HG02798 (cell line): ENCODE data around the gene FRMPD4.

Experiments used
- ATAC-seq: cut with Tn5 transposase; IDR thresholded peaks from one replicate; pipeline ENCODE4 v1.9.1; 2021; ENCODE audit warnings: mild to moderate bottlenecking; ENCODE audit not compliant: unreplicated experiment, poor library complexity

The FRMPD4 gene

DNA sequence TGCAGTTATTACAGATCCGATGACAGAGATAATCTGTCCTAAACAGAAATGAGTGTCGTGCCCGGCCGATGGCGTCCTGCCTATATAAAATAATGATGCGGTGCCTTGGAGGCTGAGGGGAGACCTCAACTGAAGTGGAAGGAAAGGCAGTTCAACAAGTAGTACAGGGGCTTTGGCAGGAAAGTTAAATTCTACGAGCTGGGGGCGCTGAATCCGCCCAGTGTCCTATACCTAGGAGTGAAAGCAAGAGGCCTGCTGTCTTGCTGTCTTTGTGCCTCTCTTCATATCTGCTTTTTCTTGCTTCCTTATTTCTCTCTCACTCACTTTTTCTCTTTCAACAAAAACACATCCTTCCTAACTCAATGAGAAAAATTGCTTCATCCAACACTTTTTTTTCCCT is 570.8 kb downstream of the FRMPD4 start:
- ATAC-seq = peak; percentile 38

DNA sequence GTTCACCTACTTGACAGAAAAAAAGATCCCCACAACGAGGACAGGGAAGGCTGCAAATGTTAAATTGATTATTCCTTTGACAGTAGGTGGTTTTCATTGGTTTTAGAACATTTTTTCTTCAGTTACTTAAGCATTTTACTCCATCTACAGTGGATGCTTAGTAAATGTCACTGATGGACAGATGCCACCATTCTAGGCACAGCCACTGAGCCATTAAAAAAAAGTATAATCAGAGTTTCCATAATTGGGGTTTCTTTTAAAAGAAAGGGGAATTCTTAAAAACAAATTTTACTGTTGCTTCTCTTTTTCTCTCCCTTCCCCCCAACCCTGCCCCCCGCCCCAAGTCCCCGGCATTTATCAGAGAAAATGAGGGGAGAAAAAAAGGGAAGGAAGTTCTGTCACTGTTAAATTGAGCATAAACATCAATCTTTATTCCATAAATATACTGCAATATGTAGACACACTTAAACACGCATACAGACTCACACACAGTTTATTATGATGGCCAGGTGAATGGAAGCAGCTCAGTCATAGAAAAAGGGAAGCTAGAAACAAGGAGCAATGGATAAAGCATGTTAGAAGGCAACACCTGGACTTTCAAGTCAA is 573.3 kb downstream of the FRMPD4 start:
- no peak for ATAC-seq

- no peak for ATAC-seq
Measured at GRCh38 chrX:12716574-12716973, 578.3 kb downstream of the FRMPD4 start.

GRCh38 chrX:12719837-12720236 is 581.6 kb downstream of the FRMPD4 start:
- ATAC-seq = no peak

DNA sequence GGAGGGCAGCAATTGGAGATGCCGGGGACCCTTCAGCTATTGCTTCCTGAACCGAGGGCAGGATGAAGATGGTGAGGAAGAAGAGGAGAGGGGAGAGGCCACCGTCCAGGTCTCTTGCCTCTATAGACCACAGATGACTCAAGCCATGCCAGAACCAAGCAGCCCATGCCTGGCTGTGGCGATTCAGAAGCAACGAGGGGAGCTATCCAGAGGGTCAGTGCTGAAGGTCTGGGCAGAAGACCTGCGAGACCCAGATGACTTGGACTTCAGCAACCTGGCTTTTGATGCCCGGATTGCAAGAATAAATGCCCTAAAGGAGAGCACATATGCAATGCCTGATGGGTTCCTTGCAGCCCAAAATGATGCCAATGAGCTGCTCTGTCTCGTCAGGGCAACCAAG is 582.8 kb downstream of the FRMPD4 start:
- no peak for ATAC-seq

DNA sequence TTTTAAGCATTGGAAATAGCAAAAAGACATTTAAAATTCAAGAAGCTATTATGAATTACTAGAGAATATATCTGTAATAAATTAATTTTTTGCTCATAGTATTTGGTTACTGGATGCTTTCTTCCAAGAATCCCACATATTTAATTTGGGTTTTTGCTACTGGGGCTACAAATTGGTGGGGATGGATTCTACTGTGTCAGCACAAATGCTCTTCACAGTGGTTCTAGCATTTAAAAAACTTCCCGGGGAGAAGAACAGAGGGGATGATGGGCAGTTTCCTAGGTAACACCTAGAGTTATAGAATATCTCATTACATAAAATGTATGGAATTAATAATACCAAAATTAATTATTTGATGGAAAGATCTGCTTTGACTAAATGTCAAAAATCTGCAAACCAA is 584.0 kb downstream of the FRMPD4 start:
- ATAC-seq = no peak

DNA sequence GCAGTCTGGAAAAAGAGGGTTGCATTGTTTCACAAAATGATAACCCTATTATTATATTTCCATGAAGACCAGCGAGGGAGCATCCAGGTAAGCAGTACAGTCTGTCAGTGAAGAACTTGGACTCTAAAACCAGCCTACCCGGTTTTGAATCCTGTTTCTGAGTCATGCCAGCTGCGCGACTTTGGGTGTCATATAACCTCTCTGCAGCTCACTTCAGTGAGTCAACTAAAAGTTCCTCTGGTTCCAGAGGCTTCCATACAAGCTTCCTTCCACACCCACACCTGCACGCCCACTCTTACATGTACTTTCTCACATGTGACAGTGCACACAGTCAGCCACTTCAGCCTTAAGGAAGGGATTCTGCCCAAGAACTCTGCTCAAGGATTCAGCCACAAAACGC is 603.1 kb downstream of the FRMPD4 start:
- ATAC-seq = no peak

DNA sequence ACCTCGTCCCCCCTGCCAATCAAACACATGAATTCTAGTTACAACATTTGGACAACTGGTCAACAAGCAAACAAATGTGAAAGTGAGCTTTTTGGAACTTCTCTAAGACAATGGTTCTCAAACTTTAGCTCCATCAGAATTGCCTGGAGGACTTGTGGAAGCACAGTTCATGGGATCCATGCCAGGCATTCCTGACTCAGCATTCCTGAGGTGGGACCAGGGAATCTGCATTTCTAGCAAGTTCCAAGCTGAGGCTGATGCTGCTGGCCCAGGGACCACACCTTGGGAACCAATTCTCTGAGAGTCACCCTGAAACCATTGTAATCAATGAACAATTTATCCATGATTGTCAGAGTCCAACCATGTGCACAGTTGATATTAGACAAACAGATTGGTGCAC is 609.2 kb downstream of the FRMPD4 start:
- ATAC-seq = no peak

DNA sequence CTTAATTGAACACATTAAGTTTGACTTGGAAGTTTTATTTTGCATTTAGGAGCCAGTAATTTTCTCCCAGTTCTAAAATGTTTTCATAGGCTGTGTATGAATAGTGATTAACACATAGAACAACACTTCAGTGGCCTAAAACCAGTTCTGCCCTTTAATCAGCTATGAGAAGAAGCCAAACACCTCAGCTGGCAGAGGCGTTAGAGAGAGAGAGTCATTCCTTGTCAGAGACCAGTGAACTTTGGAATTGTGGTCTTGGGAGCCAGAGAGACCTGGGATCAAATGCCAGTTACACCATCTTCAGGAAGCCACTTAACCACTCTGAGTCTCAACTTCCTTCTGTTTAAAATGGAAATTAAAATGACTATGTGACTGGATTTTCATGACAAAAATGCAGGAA is 613.6 kb downstream of the FRMPD4 start:
- ATAC-seq = no peak

DNA sequence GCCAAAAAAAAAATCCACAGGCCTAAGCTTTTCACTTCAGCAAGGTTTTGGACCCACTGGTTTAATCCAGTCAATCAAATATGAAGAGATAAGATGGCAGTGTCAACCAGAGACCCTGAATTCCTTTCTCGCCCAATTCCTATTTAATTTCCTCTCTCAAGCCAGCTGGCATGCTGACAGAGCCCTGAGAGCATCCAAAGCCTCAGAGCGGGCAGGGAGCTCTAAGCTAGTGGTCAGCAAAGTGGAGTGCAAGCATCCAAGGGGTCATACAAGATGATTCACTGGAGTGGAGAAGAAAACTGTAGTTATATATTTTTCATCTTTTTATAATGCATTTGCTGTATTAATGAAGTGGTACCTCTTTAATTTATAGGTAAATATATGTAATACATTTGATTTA is 615.1 kb downstream of the FRMPD4 start:
- no peak for ATAC-seq

DNA sequence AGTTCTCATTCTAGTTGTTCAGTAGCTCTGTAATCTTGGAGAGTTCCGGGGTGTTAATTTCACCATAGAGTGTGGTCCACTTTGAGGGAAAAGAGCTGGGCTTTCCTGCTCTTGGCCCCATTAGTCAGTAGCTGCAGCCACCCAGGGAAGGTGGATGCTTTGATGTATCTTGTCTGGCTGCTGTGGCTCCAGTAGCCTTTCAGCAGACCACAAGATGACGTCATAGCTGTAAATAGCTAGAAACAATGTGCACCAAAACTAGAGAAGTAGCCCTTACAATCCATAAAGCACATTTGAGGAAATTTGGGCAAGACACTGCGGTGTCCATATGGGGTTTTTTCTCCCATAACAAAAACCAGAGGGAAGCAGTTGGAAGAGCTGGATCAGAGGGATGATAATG is 620.0 kb downstream of the FRMPD4 start:
- ATAC-seq = no peak

DNA sequence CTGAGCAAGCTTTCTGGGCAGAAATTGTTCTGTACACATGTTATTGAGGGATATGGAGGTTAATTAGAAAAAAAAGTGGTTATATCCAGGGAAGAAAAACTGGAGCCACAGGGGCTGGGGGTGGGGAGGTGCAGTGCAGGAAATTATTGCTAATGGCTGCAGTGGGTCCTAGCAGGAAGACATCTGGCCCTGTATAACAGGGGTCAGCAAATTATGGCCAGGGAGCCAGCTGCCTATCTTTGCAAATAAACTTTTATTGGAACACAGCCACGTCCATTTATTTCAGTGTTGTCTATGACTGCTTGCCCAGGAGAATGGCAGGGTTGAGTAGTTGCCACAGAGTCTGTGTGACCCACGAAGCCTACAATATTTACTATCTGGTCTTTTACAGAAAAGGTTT is 629.6 kb downstream of the FRMPD4 start:
- ATAC-seq = no peak

DNA sequence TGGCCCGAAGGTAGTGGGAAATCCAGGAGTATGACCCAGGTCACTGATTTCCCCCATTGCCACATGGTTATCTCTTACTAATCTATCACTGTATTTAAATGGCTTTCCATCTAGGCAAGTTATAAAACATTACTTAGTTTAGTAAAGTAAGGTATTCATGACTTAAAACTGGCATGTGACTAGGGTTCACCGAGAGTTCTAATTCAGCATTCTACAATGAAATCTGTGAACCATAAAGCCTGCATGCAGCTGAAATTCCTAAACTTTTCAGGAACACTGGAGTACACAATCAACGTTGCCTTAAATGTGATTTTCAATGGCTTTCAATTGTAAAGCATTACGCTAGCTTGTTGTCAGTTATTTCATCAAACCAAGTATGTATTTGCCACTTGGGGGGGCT is 630.2 kb downstream of the FRMPD4 start:
- no peak for ATAC-seq

DNA sequence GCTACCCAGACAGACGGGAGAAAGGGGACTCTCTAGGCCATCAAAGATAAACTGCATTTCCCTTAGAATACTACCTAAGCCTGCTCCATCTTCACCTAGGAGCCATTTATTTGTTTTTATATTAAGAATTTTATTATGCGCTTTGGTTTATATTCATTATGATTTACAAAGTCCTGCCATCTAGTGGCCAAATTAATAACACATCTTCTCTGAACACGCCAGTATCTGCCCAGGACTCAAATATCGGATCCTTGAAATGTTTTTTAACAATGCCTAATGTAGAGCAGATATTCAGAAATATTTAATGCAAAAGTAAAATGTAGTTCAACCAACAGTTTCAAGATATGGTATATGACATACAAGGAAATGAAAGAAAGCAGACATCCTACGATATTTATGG is 632.2 kb downstream of the FRMPD4 start:
- ATAC-seq = peak; percentile 41

DNA sequence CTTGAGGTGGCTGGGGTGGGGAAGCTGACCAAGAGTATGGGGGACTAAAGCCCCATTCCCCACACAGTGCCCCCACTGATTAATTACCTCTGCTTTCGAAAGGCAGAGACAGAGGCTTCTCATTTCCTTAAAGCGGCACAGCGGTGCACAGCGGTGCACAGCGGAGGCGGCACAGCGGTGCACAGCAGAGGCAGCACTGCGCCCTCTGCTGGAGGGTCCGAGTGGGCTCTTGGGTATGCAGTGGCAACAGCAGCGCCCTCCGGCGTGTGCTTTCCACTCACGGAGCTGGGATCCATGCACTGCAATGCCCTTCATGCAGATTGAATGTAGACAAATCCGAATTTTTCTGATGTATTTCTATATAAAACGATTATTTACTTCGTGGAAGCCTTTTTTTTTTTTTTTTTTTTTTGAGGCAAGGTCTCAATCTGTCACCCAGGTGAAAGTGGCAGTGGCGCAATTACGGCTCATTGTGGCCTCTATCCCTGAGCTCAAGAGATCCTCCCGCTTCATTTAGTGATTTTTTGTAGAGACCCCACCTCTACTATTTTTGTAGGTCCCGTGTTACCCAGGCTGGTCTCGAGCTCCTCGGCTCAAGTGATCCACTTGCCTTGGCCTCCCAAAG is 633.3 kb downstream of the FRMPD4 start:
- peak; percentile 98 for ATAC-seq
